Measurements from ENCODE around the gene BRPF3. TPM values are rescaled to one million over a fixed set of nuclear protein-coding genes. Genes with fewer than 3 reads are reported as not detected.

The BRPF3 gene
- total and polyA plus RNA-seq, 9 of the 15 experiments (the other 6 are each of a cell fraction or from before 2014, with no cell fraction given), result 2.2 to 19.3 (median 8.0) TPM

GRCh38 chr6:36196880-36197548, 470 bp downstream of the BRPF3 start (continued):
- TF ChIP-seq SLC30A9 (CRISPR knock-in tag; IDR thresholded peaks at IDR 0.05) (no peak), FOXK1 (CRISPR knock-in tag; IDR thresholded peaks at IDR 0.05; ENCODE audit: borderline replicate concordance) (no peak), PML (IDR thresholded peaks at IDR 0.05; ENCODE audit: low read length) (peak; percentile 40; the same call in 1 of the 2 replicates), RREB1 (CRISPR knock-in tag; IDR thresholded peaks at IDR 0.05) (no peak), MCM2 (IDR thresholded peaks at IDR 0.05; ENCODE audit: low read depth) (no peak), ATF1 (CRISPR knock-in tag; IDR thresholded peaks at IDR 0.05) (no peak), ATF1 (tag; IDR thresholded peaks at IDR 0.05) (peak; percentile 71), ELK3 (CRISPR knock-in tag; IDR thresholded peaks at IDR 0.05) (no peak), OTX1 (CRISPR knock-in tag; IDR thresholded peaks at IDR 0.05) (peak; percentile 85), DIDO1 (tag; IDR thresholded peaks at IDR 0.05; ENCODE audit: low read depth) (no peak), POLR2AphosphoS5 (IDR thresholded peaks at IDR 0.05; ENCODE audit: control insufficient read depth, insufficient read depth, low read depth, low read length) (peak; percentile 59; the same call in 1 of the 2 replicates), ZFP36 (IDR thresholded peaks at IDR 0.05; ENCODE audit: low read depth, low read length, partially characterized antibody) (no peak), ZFPM2 (CRISPR knock-in tag; IDR thresholded peaks at IDR 0.05) (no peak), L3MBTL2 (IDR thresholded peaks at IDR 0.05) (peak; percentile 38; the same call in 1 of the 2 replicates), PPARD (CRISPR knock-in tag; IDR thresholded peaks at IDR 0.05) (no peak), NFIC (IDR thresholded peaks at IDR 0.05) (no peak), JUN (IDR thresholded peaks at IDR 0.05; ENCODE audit: borderline replicate concordance, low read depth, low read length) (0 out of 2 replicates have a peak, but pooled peaks have one; percentile 21), JUN (CRISPR knock-in tag; IDR thresholded peaks at IDR 0.05; ENCODE audit: borderline replicate concordance) (no peak), FOXJ2 (tag; IDR thresholded peaks at IDR 0.05) (no peak), POLR2A (conservative IDR thresholded peaks at IDR 0.05) (peak; percentile 83), SP1 (CRISPR knock-in tag; IDR thresholded peaks at IDR 0.05) (peak; percentile 79)
